ENCODE data around the gene SENP7. TPM values are rescaled to one million over a fixed set of nuclear protein-coding genes. Genes with fewer than 3 reads are reported as not detected.

Gene SENP7
- total RNA-seq, 4 donors from 2014 or later, result 13.2 to 18.3 (median 15.8) TPM

- DNase-seq (ENCODE audit: low spot score in 2 of 2), result no peak
- TF ChIP-seq CTCF (IDR thresholded peaks at IDR 0.05) (no peak), POLR2A (IDR thresholded peaks at IDR 0.05) (no peak)
- no peak overlapping the region for H3K4me3 ChIP-seq (ENCODE audit: low read depth, poor library complexity, severe bottlenecking)
- intact Hi-C loops (cut with DNase I; ENCODE audit: low total_unique reads), result no loop called here
Observed at GRCh38 chr3:101381809-101382208, 131.2 kb downstream of the SENP7 start.

GRCh38 chr3:101379658-101380376 lies 133.2 kb downstream of the SENP7 start:
- no peak for TF ChIP-seq CTCF (IDR thresholded peaks at IDR 0.05)
- TF ChIP-seq POLR2A (IDR thresholded peaks at IDR 0.05), result no peak
- no peak for DNase-seq (ENCODE audit: low spot score in 2 of 2)
- no peak overlapping the region for H3K4me3 ChIP-seq (ENCODE audit: low read depth, poor library complexity, severe bottlenecking)
- intact Hi-C loops (cut with DNase I; ENCODE audit: low total_unique reads), result no loop called here
- WGBS, 2 donors, result 90 to 96% methylated on average over 3 of the region's 3 CpGs

GRCh38 chr3:101377796-101378195 lies 135.2 kb downstream of the SENP7 start:
- WGBS, 2 donors, result 69 to 80% methylated on average over 3 of the region's 3 CpGs
- H3K4me3 ChIP-seq (ENCODE audit: low read depth, poor library complexity, severe bottlenecking), result no peak overlapping the region
- no peak for DNase-seq (ENCODE audit: low spot score in 2 of 2)
- intact Hi-C loops (cut with DNase I; ENCODE audit: low total_unique reads), result no loop called here
- no peak for TF ChIP-seq POLR2A (IDR thresholded peaks at IDR 0.05)
- TF ChIP-seq CTCF (IDR thresholded peaks at IDR 0.05), result no peak

GRCh38 chr3:101377209-101377608 lies 135.8 kb downstream of the SENP7 start:
- no peak overlapping the region for H3K4me3 ChIP-seq (ENCODE audit: low read depth, poor library complexity, severe bottlenecking)
- intact Hi-C loops (cut with DNase I; ENCODE audit: low total_unique reads), result no loop called here
- WGBS, 2 donors, result 87 to 89% methylated on average over 4 of the region's 4 CpGs
- no peak for DNase-seq (ENCODE audit: low spot score in 2 of 2)
- TF ChIP-seq CTCF (IDR thresholded peaks at IDR 0.05), result no peak
- TF ChIP-seq POLR2A (IDR thresholded peaks at IDR 0.05), result no peak

GRCh38 chr3:101375586-101375985 lies 137.4 kb downstream of the SENP7 start:
- DNase-seq (ENCODE audit: low spot score in 2 of 2), result no peak
- no peak overlapping the region for H3K4me3 ChIP-seq (ENCODE audit: low read depth, poor library complexity, severe bottlenecking)
- TF ChIP-seq CTCF (IDR thresholded peaks at IDR 0.05) (no peak), POLR2A (IDR thresholded peaks at IDR 0.05) (no peak)
- intact Hi-C loops (cut with DNase I; ENCODE audit: low total_unique reads), result no loop called here

- no peak for DNase-seq (ENCODE audit: low spot score in 2 of 2)
- no peak for TF ChIP-seq CTCF (IDR thresholded peaks at IDR 0.05)
- TF ChIP-seq POLR2A (IDR thresholded peaks at IDR 0.05), result no peak
- 90 to 96% methylated on average over 2 of the region's 2 CpGs for WGBS, 2 donors
- intact Hi-C loops (cut with DNase I; ENCODE audit: low total_unique reads), result no loop called here
- H3K4me3 ChIP-seq (ENCODE audit: low read depth, poor library complexity, severe bottlenecking), result no peak overlapping the region
Observed at GRCh38 chr3:101362406-101362805, 150.6 kb downstream of the SENP7 start.
